ENCODE results near the gene FCN3.
A peak's percentile ranks its signal among the peaks of the same experiment; 100 is the strongest.

FCN3 gene

GRCh38 chr1:27333717-27334279, 40.8 kb downstream of the FCN3 start:
- Histone ChIP-seq H3K9me3 (ENCODE audit: control insufficient read depth, insufficient read depth, low read length) (no peaks in the 10 kb centered on the region), H3K27me3 (ENCODE audit: control insufficient read depth, insufficient read depth, low read length) (no peaks in the 10 kb centered on the region), H3K36me3 (ENCODE audit: control insufficient read depth, insufficient read depth, low read length) (peaks cover 42% of the 10 kb centered on the region), H3K9ac (ENCODE audit: low read depth, low read length) (no peak overlapping the region), H3K4me1 (ENCODE audit: control insufficient read depth, insufficient read depth, low read length) (no peaks in the 10 kb centered on the region), H3K27ac (ENCODE audit: low read depth, low read length) (no peak overlapping the region), H3K4me3 (ENCODE audit: low read depth, low read length) (no peak overlapping the region)

- no peaks in the 10 kb centered on the region for H3K9me3 ChIP-seq (ENCODE audit: control insufficient read depth, insufficient read depth, low read length)
- peaks cover 42% of the 10 kb centered on the region for H3K36me3 ChIP-seq (ENCODE audit: control insufficient read depth, insufficient read depth, low read length)
- no peak overlapping the region for H3K27ac ChIP-seq (ENCODE audit: low read depth, low read length)
- no peak overlapping the region for H3K4me3 ChIP-seq (ENCODE audit: low read depth, low read length)
- H3K9ac ChIP-seq (ENCODE audit: low read depth, low read length), result no peak overlapping the region
- H3K27me3 ChIP-seq (ENCODE audit: control insufficient read depth, insufficient read depth, low read length), result no peaks in the 10 kb centered on the region
- no peaks in the 10 kb centered on the region for H3K4me1 ChIP-seq (ENCODE audit: control insufficient read depth, insufficient read depth, low read length)
Measured at GRCh38 chr1:27332536-27333281, 41.9 kb downstream of the FCN3 start.

DNA sequence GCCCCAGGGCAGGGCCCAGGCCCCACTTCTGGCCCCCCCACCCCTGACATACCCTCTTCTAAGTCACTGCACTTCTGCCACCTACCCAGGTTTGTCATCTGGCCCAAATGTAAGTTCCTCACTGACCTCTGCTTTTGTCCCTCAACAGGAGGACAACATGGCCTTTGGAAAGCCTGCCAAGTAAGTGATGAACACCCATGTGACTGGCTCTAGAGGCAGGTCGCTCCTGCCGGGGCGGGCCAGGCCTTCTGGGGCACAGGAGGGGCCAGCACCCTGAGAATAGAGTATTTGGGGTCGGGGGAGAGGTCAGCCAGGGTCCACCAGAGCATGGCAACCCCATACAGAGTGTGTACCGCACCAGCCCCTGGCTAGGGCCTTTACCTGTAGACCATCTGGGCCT, 42.7 kb downstream of the FCN3 start:
- Histone ChIP-seq H3K36me3 (ENCODE audit: control insufficient read depth, insufficient read depth, low read length) (peaks cover 42% of the 10 kb centered on the region), H3K27ac (ENCODE audit: low read depth, low read length) (no peak overlapping the region), H3K27me3 (ENCODE audit: control insufficient read depth, insufficient read depth, low read length) (no peaks in the 10 kb centered on the region), H3K9me3 (ENCODE audit: control insufficient read depth, insufficient read depth, low read length) (no peaks in the 10 kb centered on the region), H3K9ac (ENCODE audit: low read depth, low read length) (no peak overlapping the region), H3K4me1 (ENCODE audit: control insufficient read depth, insufficient read depth, low read length) (no peaks in the 10 kb centered on the region), H3K4me3 (ENCODE audit: low read depth, low read length) (no peak overlapping the region)

DNA sequence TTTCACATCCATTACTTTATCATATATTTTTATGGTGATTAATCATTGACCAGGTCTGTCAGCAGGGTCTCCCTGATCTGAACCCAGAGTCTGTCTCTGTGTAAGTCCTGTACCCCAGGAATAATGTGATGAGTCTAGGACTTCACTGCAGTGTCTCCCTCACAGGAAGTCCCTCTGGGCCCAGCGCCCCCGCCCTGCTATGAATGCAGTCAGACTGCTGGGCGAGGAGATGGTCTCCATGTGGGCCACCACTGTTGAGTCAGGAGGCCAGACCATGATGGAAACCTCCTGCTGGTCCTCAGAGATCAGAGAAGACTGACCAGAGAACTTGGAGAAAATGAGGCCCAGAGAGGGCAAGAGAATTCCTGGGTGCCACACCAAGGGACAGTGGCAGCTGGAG, 43.2 kb downstream of the FCN3 start:
- Histone ChIP-seq H3K9me3 (ENCODE audit: control insufficient read depth, insufficient read depth, low read length) (no peaks in the 10 kb centered on the region), H3K4me3 (ENCODE audit: low read depth, low read length) (no peak overlapping the region), H3K36me3 (ENCODE audit: control insufficient read depth, insufficient read depth, low read length) (peaks cover 46% of the 10 kb centered on the region), H3K9ac (ENCODE audit: low read depth, low read length) (no peak overlapping the region), H3K27me3 (ENCODE audit: control insufficient read depth, insufficient read depth, low read length) (no peaks in the 10 kb centered on the region), H3K27ac (ENCODE audit: low read depth, low read length) (no peak overlapping the region), H3K4me1 (ENCODE audit: control insufficient read depth, insufficient read depth, low read length) (no peaks in the 10 kb centered on the region)

GRCh38 chr1:27330786-27331185, 43.8 kb downstream of the FCN3 start:
- no peaks in the 10 kb centered on the region for H3K4me1 ChIP-seq (ENCODE audit: control insufficient read depth, insufficient read depth, low read length)
- H3K9ac ChIP-seq (ENCODE audit: low read depth, low read length), result no peak overlapping the region
- H3K4me3 ChIP-seq (ENCODE audit: low read depth, low read length), result no peak overlapping the region
- H3K27me3 ChIP-seq (ENCODE audit: control insufficient read depth, insufficient read depth, low read length), result no peaks in the 10 kb centered on the region
- H3K36me3 ChIP-seq (ENCODE audit: control insufficient read depth, insufficient read depth, low read length), result peaks cover 49% of the 10 kb centered on the region
- no peak overlapping the region for H3K27ac ChIP-seq (ENCODE audit: low read depth, low read length)
- H3K9me3 ChIP-seq (ENCODE audit: control insufficient read depth, insufficient read depth, low read length), result no peaks in the 10 kb centered on the region

DNA sequence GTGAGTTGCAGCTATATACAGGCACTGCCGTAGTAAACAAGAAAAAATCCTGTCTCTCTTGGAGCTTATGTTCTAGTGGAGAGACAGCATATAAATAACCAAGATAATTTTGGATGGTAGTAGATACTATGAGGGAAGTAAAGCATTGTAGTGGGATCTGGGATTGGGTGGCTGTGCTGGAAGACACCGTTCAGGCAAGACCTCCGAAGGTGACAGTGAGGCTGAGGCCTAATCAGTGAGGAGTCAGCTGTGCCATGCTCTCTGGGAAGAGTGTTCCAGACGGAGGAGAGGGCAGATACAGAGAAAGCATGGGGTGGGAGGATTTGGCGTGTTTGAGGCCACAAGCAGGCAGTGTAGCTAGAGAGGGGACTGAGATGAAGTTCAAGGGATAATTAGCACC, 46.7 kb downstream of the FCN3 start:
- Histone ChIP-seq H3K4me3 (ENCODE audit: low read depth, low read length) (no peak overlapping the region), H3K27me3 (ENCODE audit: control insufficient read depth, insufficient read depth, low read length) (no peaks in the 10 kb centered on the region), H3K9me3 (ENCODE audit: control insufficient read depth, insufficient read depth, low read length) (no peaks in the 10 kb centered on the region), H3K9ac (ENCODE audit: low read depth, low read length) (no peak overlapping the region), H3K27ac (ENCODE audit: low read depth, low read length) (no peak overlapping the region), H3K36me3 (ENCODE audit: control insufficient read depth, insufficient read depth, low read length) (peaks cover 39% of the 10 kb centered on the region), H3K4me1 (ENCODE audit: control insufficient read depth, insufficient read depth, low read length) (no peaks in the 10 kb centered on the region)

DNA sequence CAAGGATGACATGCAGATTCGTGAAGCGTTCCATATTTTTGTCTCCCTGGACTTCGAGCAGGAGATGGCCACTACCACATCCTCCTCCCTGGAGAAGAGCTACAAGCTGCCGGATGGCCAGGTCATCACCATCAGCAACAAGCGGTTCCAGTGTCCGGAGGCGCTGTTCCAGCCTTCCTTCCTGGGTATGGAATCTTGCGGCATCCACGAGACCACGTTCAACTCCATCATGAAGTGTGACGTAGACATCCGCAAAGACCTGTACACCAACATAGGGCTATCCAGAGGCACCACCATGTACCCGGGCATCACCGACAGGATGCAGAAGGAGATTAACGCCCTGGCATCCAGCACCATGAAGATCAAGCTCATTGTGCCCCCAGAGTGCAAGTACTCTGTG, 49.3 kb downstream of the FCN3 start:
- Histone ChIP-seq H3K4me3 (ENCODE audit: low read depth, low read length) (no peak overlapping the region), H3K27ac (ENCODE audit: low read depth, low read length) (no peak overlapping the region), H3K9ac (ENCODE audit: low read depth, low read length) (no peak overlapping the region), H3K27me3 (ENCODE audit: control insufficient read depth, insufficient read depth, low read length) (no peaks in the 10 kb centered on the region), H3K36me3 (ENCODE audit: control insufficient read depth, insufficient read depth, low read length) (peaks cover 27% of the 10 kb centered on the region), H3K9me3 (ENCODE audit: control insufficient read depth, insufficient read depth, low read length) (no peaks in the 10 kb centered on the region), H3K4me1 (ENCODE audit: control insufficient read depth, insufficient read depth, low read length) (no peaks in the 10 kb centered on the region)

GRCh38 chr1:27322569-27323240, 51.9 kb downstream of the FCN3 start:
- Histone ChIP-seq H3K4me1 (ENCODE audit: control insufficient read depth, insufficient read depth, low read length) (0 out of 2 replicates have a peak, but pooled peaks cover 4% of the 10 kb centered on the region), H3K36me3 (ENCODE audit: control insufficient read depth, insufficient read depth, low read length) (peaks cover 27% of the 10 kb centered on the region), H3K4me3 (ENCODE audit: low read depth, low read length) (peak overlapping the region; percentile 96), H3K9ac (ENCODE audit: low read depth, low read length) (peak overlapping the region; percentile 94), H3K27me3 (ENCODE audit: control insufficient read depth, insufficient read depth, low read length) (no peaks in the 10 kb centered on the region), H3K9me3 (ENCODE audit: control insufficient read depth, insufficient read depth, low read length) (no peaks in the 10 kb centered on the region), H3K27ac (ENCODE audit: low read depth, low read length) (peak overlapping the region; percentile 93)

- Histone ChIP-seq H3K27me3 (ENCODE audit: control insufficient read depth, insufficient read depth, low read length) (no peaks in the 10 kb centered on the region), H3K9ac (ENCODE audit: low read depth, low read length) (peak within 1 kb of the TSS; percentile 94), H3K4me3 (ENCODE audit: low read depth, low read length) (peak within 1 kb of the TSS; percentile 96), H3K4me1 (ENCODE audit: control insufficient read depth, insufficient read depth, low read length) (0 out of 2 replicates have a peak, but pooled peaks cover 4% of the 10 kb centered on the region), H3K9me3 (ENCODE audit: control insufficient read depth, insufficient read depth, low read length) (no peaks in the 10 kb centered on the region), H3K27ac (ENCODE audit: low read depth, low read length) (peak within 1 kb of the TSS; percentile 93), H3K36me3 (ENCODE audit: control insufficient read depth, insufficient read depth, low read length) (peaks cover 27% of the 10 kb centered on the region)
Measured at GRCh38 chr1:27321813-27322568, 52.6 kb downstream of the FCN3 start, which contains the start of gene TMEM222. TMEM222 (plus strand) TSS chr1:27322163; CDS start chr1:27322198, 35 bp downstream.

Measured in HUES48 (cell line).